GM11168 (cell line): ENCODE data around the gene ZNF500.

Experiments used
- in situ Hi-C: fragments of 300-500 bp; cut with MboI; formaldehyde crosslinking; loops from one replicate; pipeline ENCODE4 v1.12.0; 2022; ENCODE audit warnings: low sequenced_read_pairs; ENCODE audit not compliant: unreplicated experiment

The ZNF500 gene

DNA sequence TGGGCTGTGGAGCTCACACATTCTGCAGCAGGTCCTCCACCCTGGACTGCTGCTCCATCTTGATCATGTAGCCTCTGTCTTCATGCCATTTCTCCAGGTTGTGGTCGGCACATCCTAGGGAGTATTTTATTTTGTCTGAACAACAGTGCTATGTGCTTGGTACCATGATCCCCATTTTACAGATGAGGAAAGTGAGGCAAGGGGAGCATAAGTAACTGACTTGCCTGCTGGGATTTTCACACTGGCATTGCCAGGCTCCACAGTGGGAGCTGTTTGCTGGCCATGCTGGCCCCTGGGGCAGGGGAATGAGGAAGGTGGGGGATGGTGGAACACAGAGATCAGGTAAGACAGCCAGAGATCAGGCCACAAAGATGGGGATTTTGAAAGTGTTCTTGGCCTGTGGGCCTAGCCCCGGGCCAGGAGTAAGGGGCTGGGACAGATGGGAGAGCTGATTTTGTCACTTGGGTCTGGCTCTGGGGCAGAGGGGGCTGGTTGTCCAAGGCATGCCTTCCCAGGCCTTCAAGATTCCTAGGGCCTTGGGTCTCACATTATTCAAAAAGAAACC, 9.3 kb upstream of the ZNF500 start:
- in situ Hi-C loops, result no loop called here

GRCh38 chr16:4775005-4775404, 8.0 kb upstream of the ZNF500 start:
- in situ Hi-C loops, result no loop called here

- in situ Hi-C loops, result no loop called here
Measured at GRCh38 chr16:4772351-4772750, 5.4 kb upstream of the ZNF500 start.

- in situ Hi-C loops, result no loop called here
Measured at GRCh38 chr16:4771646-4772045, 4.7 kb upstream of the ZNF500 start.

GRCh38 chr16:4769306-4769638, 2.3 kb upstream of the ZNF500 start:
- in situ Hi-C loops, result no loop called here

DNA sequence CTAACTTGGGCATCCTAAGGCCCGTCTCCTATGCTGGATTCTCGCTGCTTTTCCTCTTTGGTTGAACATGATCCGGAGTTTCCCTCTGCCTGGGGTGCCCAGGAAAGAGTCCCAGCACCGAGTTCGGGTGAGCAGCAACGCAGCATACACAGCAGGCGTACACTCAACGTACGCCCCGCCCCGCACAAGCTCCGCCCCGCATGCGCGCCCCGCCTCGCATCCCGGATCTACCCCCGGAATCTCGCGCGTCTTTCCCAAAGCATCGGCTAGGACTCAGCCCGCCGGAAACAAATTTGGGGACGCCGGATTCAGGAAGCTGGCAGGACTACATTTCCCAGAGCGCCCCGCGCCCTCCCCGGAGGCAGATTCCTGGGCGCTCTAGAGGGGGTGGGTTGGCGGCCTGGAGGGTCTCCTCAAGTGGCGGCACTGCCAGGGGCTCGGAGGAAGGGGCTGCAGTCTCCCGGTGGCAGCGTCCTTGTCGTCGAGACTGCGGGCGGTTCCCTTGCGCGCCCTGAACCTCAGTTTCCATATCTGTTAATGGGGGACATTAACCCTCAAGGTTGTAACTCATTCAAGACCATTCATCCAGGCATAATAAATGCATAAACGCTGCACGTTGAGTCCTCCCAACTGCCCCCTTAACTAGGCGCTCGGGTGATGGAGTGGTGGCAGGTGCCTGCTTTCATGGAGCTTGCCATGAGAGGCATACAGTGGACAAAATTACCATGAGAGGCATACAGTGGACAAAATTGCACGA, 1.8 kb upstream of the ZNF500 start:
- in situ Hi-C loops, result no loop called here

DNA sequence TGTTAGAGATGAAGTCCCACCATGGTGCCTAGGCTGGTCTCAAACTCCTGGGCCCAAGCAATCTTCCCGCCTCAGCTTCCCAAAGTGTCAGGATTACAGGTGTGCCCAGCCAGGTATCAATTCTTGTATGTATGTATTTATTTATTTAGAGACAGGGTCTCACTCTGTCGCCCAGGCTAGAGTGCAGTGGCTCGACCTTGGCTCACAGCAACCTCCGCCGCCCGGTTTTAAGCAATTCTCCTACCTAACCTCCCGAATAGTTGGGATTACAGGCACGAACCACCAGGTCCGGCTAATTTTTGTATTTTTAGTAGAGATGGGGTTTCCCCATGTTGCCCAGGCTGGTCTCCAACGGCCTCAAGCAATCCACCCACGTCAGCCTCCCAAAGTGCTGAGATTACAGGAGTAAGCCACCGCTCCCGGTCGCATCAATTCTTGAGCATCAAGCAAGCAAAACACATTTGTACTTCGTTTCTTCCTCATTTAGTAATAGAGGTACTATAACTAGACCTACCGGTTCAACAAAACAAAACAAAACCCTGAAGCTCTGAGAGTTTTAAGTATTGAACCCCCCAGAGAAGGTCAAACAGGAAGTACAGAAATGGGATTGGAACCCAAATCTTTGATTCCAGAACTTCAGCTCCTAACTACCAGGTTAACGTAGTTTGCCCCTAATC, 1.0 kb upstream of the ZNF500 start:
- in situ Hi-C loops, result no loop called here

- in situ Hi-C loops, result no loop called here
Measured at GRCh38 chr16:4765511-4766474, 1.2 kb downstream of the ZNF500 start.

GRCh38 chr16:4763791-4764190, 3.2 kb downstream of the ZNF500 start:
- in situ Hi-C loops, result no loop called here

DNA sequence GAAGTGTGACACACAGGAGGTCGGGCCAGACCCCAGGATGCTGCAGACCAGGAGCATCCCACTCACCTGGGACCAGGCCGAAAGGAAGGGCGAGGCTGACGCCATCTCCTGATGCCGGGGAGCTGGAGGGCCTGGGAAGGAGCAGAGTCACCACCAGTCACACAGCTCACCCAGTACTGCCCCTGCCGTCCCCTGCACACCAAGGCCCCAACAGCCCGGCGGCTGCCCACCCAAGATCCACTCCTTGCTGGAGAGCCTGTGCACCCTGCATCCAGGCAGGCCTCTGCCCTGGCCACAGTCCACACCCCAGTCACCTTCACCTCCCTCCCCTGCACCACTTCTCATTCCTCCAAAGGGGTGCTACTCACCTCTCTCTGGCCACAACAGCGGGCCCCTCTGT, 4.8 kb downstream of the ZNF500 start:
- in situ Hi-C loops, result no loop called here

GRCh38 chr16:4760221-4760910, 6.6 kb downstream of the ZNF500 start:
- in situ Hi-C loops, result no loop called here

GRCh38 chr16:4755687-4756086, 11.3 kb downstream of the ZNF500 start:
- in situ Hi-C loops, result no loop called here

GRCh38 chr16:4754865-4755264, 12.1 kb downstream of the ZNF500 start:
- in situ Hi-C loops, result no loop called here

DNA sequence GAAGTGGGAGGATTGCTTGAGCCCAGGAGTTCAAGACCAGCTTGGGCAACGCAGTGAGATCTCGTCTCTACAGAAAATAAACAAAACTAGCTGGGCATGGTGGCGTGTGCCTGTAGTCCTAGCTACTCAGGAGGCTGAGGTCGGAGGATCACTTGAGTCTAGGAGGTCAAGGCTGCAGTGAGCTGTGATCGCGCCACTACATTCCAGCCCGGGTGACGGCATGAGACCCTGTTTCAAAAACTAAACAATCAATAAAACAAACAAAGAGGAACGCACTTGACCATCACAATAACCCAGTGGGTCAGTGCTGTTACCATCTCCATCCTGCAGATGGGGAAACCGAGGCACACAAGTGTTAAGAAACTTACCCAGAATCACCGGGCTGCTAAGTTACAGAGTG, 13.7 kb downstream of the ZNF500 start:
- in situ Hi-C loops, result no loop called here

GRCh38 chr16:4752351-4753100, 14.4 kb downstream of the ZNF500 start:
- in situ Hi-C loops, result no loop called here

- in situ Hi-C loops, result no loop called here
Measured at GRCh38 chr16:4750896-4751295, 16.1 kb downstream of the ZNF500 start.

GRCh38 chr16:4749700-4750257, 17.2 kb downstream of the ZNF500 start:
- in situ Hi-C loops, result no loop called here

- in situ Hi-C loops, result no loop called here
Measured at GRCh38 chr16:4748682-4749411, 18.1 kb downstream of the ZNF500 start.
